ENCODE measurements around the gene SLC24A3. TPM values are rescaled to one million over a fixed set of nuclear protein-coding genes. Genes with fewer than 3 reads are reported as not detected.

Gene SLC24A3
- total RNA-seq, 1 donor from 2014 or later, result not detected

DNA sequence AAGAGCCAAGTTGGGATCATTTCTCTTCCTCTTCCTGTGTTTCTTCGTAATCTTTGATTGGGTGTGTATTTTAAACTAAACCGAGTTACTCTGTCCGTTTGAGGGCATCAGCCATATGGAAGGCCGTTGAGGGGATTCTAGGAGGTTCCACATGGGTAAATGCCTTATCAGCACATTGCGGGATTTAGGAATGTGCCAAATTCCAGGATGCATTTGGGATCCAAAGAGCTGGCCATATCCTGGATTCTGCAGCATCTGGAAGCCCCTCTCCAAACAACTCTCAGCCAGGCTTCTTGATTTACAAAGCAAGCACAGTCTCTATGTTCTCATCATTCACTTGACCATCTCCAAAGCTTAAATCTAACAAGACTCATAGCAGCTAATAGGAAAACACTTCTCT lies 478.0 kb downstream of the SLC24A3 start:
- DNase-seq (no peak), ATAC-seq (ENCODE audit: low read depth) (no peak)
- TF ChIP-seq, protein P1, sequence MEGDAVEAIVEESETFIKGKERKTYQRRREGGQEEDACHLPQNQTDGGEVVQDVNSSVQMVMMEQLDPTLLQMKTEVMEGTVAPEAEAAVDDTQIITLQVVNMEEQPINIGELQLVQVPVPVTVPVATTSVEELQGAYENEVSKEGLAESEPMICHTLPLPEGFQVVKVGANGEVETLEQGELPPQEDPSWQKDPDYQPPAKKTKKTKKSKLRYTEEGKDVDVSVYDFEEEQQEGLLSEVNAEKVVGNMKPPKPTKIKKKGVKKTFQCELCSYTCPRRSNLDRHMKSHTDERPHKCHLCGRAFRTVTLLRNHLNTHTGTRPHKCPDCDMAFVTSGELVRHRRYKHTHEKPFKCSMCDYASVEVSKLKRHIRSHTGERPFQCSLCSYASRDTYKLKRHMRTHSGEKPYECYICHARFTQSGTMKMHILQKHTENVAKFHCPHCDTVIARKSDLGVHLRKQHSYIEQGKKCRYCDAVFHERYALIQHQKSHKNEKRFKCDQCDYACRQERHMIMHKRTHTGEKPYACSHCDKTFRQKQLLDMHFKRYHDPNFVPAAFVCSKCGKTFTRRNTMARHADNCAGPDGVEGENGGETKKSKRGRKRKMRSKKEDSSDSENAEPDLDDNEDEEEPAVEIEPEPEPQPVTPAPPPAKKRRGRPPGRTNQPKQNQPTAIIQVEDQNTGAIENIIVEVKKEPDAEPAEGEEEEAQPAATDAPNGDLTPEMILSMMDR (IDR thresholded peaks at IDR 0.05), result no peak
- ChIA-PET CTCF (interaction anchor here (0.6 to 2.0 kb wide), 2 partner anchors 10 to 304 kb away, joined by 3 to 5 read pairs; no protein-coding TSS in a partner anchor), POLR2A (no interaction called here)
- Mint-ChIP-seq H3K27me3 (peaks cover 9% of the 10 kb centered on the region), H3K27ac (no peak overlapping the region), H3K4me1 (peaks cover 11% of the 10 kb centered on the region), H3K9me3 (no peaks in the 10 kb centered on the region), H3K36me3 (ENCODE audit: low read depth) (no peaks in the 10 kb centered on the region), H3K4me3 (no peak overlapping the region)
- intact Hi-C loops (cut with micrococcal nuclease), result no loop called here

GRCh38 chr20:19691125-19691524 lies 478.7 kb downstream of the SLC24A3 start:
- DNase-seq (no peak), ATAC-seq (ENCODE audit: low read depth) (no peak)
- Mint-ChIP-seq H3K27ac (no peak overlapping the region), H3K4me3 (no peak overlapping the region), H3K36me3 (ENCODE audit: low read depth) (no peaks in the 10 kb centered on the region), H3K9me3 (no peaks in the 10 kb centered on the region), H3K4me1 (peaks cover 11% of the 10 kb centered on the region), H3K27me3 (peaks cover 9% of the 10 kb centered on the region)
- CTCF ChIA-PET, result interaction anchor here (1.1 to 2.0 kb wide), 2 partner anchors 116 to 304 kb away, joined by 3 to 5 read pairs; no protein-coding TSS in a partner anchor
- POLR2A ChIA-PET, result no interaction called here
- TF ChIP-seq, protein P1 (IDR thresholded peaks at IDR 0.05), result no peak
- intact Hi-C loops (cut with micrococcal nuclease), result no loop called here

- no peaks in the 10 kb centered on the region for H3K36me3 Mint-ChIP-seq (ENCODE audit: low read depth)
- no peak for DNase-seq
- CTCF ChIA-PET, result interaction anchor here (0.9 to 2.4 kb wide), 6 partner anchors 14 to 303 kb away, joined by 3 to 16 read pairs (median 4); no protein-coding TSS in a partner anchor
- TF ChIP-seq, protein P1 (IDR thresholded peaks at IDR 0.05), result no peak
- H3K4me1 Mint-ChIP-seq, result peaks cover 11% of the 10 kb centered on the region
- H3K27ac Mint-ChIP-seq, result no peak overlapping the region
- no peaks in the 10 kb centered on the region for H3K9me3 Mint-ChIP-seq
- intact Hi-C loops (cut with micrococcal nuclease), result loop anchor here (1.0 to 2.0 kb wide), 9 partner anchors 14 to 303 kb away; partner anchors contain the start of gene RIN2
- no peak for ATAC-seq (ENCODE audit: low read depth)
- H3K27me3 Mint-ChIP-seq, result peaks cover 8% of the 10 kb centered on the region
- POLR2A ChIA-PET, result no interaction called here
- H3K4me3 Mint-ChIP-seq, result no peak overlapping the region
Observed at GRCh38 chr20:19692100-19692499, 479.7 kb downstream of the SLC24A3 start.

DNA sequence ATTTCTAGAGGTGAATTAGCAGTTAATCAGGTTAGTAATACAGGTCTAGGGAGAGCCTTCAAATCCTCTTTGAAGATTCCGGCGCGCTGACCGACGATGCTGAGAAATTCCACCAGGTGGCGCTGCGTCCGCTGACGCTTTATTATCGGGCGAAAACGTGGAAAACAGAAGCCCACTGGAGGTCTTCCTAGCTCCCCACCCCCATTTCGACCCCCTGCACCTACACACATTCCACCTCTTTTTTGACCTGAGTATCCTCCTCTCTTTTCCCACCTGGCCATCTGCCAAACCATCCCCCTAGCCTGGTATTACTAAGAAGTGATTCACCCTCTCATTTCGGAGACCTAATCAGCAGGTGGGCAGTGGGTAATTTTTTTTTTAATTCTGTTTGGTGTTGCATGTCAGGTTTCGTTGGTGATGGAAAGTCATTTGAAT lies 480.3 kb downstream of the SLC24A3 start:
- POLR2A ChIA-PET, result interaction anchor here (0.6 kb wide), 1 partner anchor 1730 kb away, joined by 3 read pairs; no protein-coding TSS in a partner anchor
- Mint-ChIP-seq H3K4me3 (peak overlapping the region; percentile 49), H3K36me3 (ENCODE audit: low read depth) (no peaks in the 10 kb centered on the region), H3K27ac (peak overlapping the region; percentile 76), H3K9me3 (no peaks in the 10 kb centered on the region), H3K27me3 (peaks cover 7% of the 10 kb centered on the region), H3K4me1 (peaks cover 11% of the 10 kb centered on the region)
- intact Hi-C loops (cut with micrococcal nuclease), result loop anchor here (1.0 to 2.0 kb wide), 9 partner anchors 14 to 303 kb away; partner anchors contain the start of gene RIN2
- ATAC-seq (ENCODE audit: low read depth) (peak; percentile 71), DNase-seq (peak; percentile 64)
- TF ChIP-seq, protein P1 (IDR thresholded peaks at IDR 0.05), result peak; percentile 76
- CTCF ChIA-PET, result interaction anchor here (0.6 to 2.4 kb wide), 15 partner anchors 9 to 360 kb away, joined by 3 to 19 read pairs (median 4); partner anchors contain the start of genes CFAP61 and CRNKL1

- no peak overlapping the region for H3K4me3 Mint-ChIP-seq
- POLR2A ChIA-PET, result no interaction called here
- DNase-seq (no peak), ATAC-seq (ENCODE audit: low read depth) (no peak)
- peaks cover 11% of the 10 kb centered on the region for H3K4me1 Mint-ChIP-seq
- H3K36me3 Mint-ChIP-seq (ENCODE audit: low read depth), result no peaks in the 10 kb centered on the region
- intact Hi-C loops (cut with micrococcal nuclease), result loop anchor here (2.0 kb wide), 3 partner anchors 33 to 65 kb away; partner anchors contain the start of gene RIN2
- peaks cover 7% of the 10 kb centered on the region for H3K27me3 Mint-ChIP-seq
- no peaks in the 10 kb centered on the region for H3K9me3 Mint-ChIP-seq
- no peak overlapping the region for H3K27ac Mint-ChIP-seq
- CTCF ChIA-PET, result interaction anchor here (0.9 to 2.4 kb wide), 17 partner anchors 8 to 359 kb away, joined by 3 to 19 read pairs (median 4); partner anchors contain the start of genes CFAP61 and CRNKL1
- TF ChIP-seq, protein P1 (IDR thresholded peaks at IDR 0.05), result no peak
Observed at GRCh38 chr20:19693508-19693907, 481.1 kb downstream of the SLC24A3 start.
